Endothelial cell of umbilical vein (primary cell): ENCODE data around the gene LCA5L. TPM values are rescaled to one million over a fixed set of nuclear protein-coding genes. Genes with fewer than 3 reads are reported as not detected.

Source experiments
- BruUV-seq: library from RNA; stranded (reverse); fragments of 400-500 nt; replicated peaks from 2 replicates; lab custom pipeline; 2021; lab: Mats Ljungman, UMichigan
- CTCF ChIA-PET: fragments of 300-600, 350-600 bp; sonication (Branson Sonifier 250); formaldehyde crosslinking; loops from one replicate; lab custom pipeline; 2021; ENCODE audit warnings: antibody characterized with exemption, inconsistent platforms; lab: Charles Lee
- POLR2A ChIA-PET: fragments of 300-600, 350-600 bp; sonication (Branson Sonifier 250); formaldehyde crosslinking; loops from one replicate; lab custom pipeline; 2021; ENCODE audit warnings: antibody characterized with exemption, inconsistent platforms; lab: Charles Lee
- DNase-seq: peaks from one replicate; pipeline ENCODE4 v3.0.0-alpha.2; 2011; ENCODE audit warnings: low read depth, low spot score
- FAIRE-seq: peaks from 2 replicates; lab custom pipeline; 2011; peaks lifted over from hg19 to GRCh38; lab: Jason Lieb, UNC
- H2AFZ ChIP-seq: 2 replicates; pipeline ENCODE4 v1.6.0; 2012; ENCODE audit warnings: low read depth, low read length, control low read depth, inconsistent platforms
- H3K27ac ChIP-seq: 2 replicates; pipeline ENCODE4 v1.5.1; 2011; ENCODE audit warnings: low read depth, mild to moderate bottlenecking, control low read depth, low read length, moderate library complexity; ENCODE audit not compliant: insufficient read depth
- H3K27me3 ChIP-seq, 2 experiments: 2 replicates each; pipeline versions ENCODE4 v1.6.0 to v1.6.1; 2011; ENCODE audit warnings: low read length in 2 of 2, mixed read lengths in 1 of 2; ENCODE audit not compliant: control insufficient read depth in 2 of 2, insufficient read depth in 2 of 2
- H3K36me3 ChIP-seq, 2 experiments: 2 replicates in 1 of 2; 3 replicates in 1 of 2; pipeline ENCODE4 v1.5.1; 2011; ENCODE audit warnings: low read length in 2 of 2, mild to moderate bottlenecking in 1 of 2, moderate library complexity in 1 of 2; ENCODE audit not compliant: control insufficient read depth in 2 of 2, insufficient read depth in 2 of 2; ENCODE audit errors: extremely low read depth in 1 of 2
- H3K4me1 ChIP-seq: 3 replicates; pipeline ENCODE4 v1.5.1; 2011; ENCODE audit warnings: mild to moderate bottlenecking, low read length; ENCODE audit not compliant: control insufficient read depth, insufficient read depth; ENCODE audit errors: extremely low read depth
- H3K4me2 ChIP-seq: 2 replicates; pipeline ENCODE4 v1.6.1; 2011; ENCODE audit warnings: low read length, control low read depth, mixed read lengths; ENCODE audit not compliant: insufficient read depth
- H3K4me3 ChIP-seq, 3 experiments: fragments of 200-600 bp in 1 of 3; sonication (generic), shearing (Covaris generic) in 1 of 3; replicated peaks in 1 of 3; 2 replicates each; pipeline ENCODE4 v1.5.1; 2011 to 2016; ENCODE audit warnings: control low read depth in 3 of 3, low read length in 3 of 3, mild to moderate bottlenecking in 2 of 3, inconsistent platforms in 1 of 3, low read depth in 1 of 3, moderate library complexity in 1 of 3; ENCODE audit not compliant: insufficient read depth in 1 of 3
- H3K79me2 ChIP-seq: 2 replicates; pipeline ENCODE4 v1.6.0; 2012; ENCODE audit warnings: low read length, inconsistent platforms; ENCODE audit not compliant: control insufficient read depth, insufficient read depth
- H3K9ac ChIP-seq: replicated peaks from 2 replicates; pipeline ENCODE3; 2011; ENCODE audit warnings: low read length, control low read depth; ENCODE audit not compliant: insufficient read depth; ENCODE audit errors: extremely low read depth
- H3K9me1 ChIP-seq: replicated peaks from 3 replicates; pipeline ENCODE4 v1.6.0; 2011; ENCODE audit warnings: mild to moderate bottlenecking, low read length; ENCODE audit not compliant: control insufficient read depth, insufficient read depth; ENCODE audit errors: extremely low read depth
- H3K9me3 ChIP-seq: replicated peaks from 2 replicates; pipeline ENCODE4 v1.5.1; 2012; ENCODE audit warnings: low read length, inconsistent platforms; ENCODE audit not compliant: control insufficient read depth, insufficient read depth
- H4K20me1 ChIP-seq: replicated peaks from 2 replicates; pipeline ENCODE3; 2011; ENCODE audit warnings: mild to moderate bottlenecking, low read length; ENCODE audit not compliant: control insufficient read depth, insufficient read depth; ENCODE audit errors: extremely low read depth
- EZH2 ChIP-seq: IDR thresholded peaks from 2 replicates; pipeline ENCODE4 v1.6.1; 2012; ENCODE audit warnings: borderline replicate concordance, low read depth, mild to moderate bottlenecking, moderate library complexity, low read length, inconsistent platforms; ENCODE audit not compliant: severe bottlenecking
- FOS ChIP-seq: IDR thresholded peaks from 2 replicates; pipeline ENCODE4 v1.6.1; 2011; ENCODE audit warnings: mild to moderate bottlenecking, low read length, moderate library complexity, borderline replicate concordance; ENCODE audit not compliant: insufficient read depth
- GATA2 ChIP-seq: IDR thresholded peaks from 2 replicates; pipeline ENCODE4 v1.7.0; 2011; ENCODE audit warnings: low read depth, mild to moderate bottlenecking, moderate library complexity, mixed read lengths, low read length; ENCODE audit not compliant: insufficient read length, insufficient read depth
- JUN ChIP-seq: IDR thresholded peaks from 2 replicates; pipeline ENCODE4 v1.6.1; 2011; ENCODE audit warnings: borderline replicate concordance, low read depth; ENCODE audit not compliant: insufficient read length, insufficient read depth
- MYC ChIP-seq: IDR thresholded peaks from one replicate; pipeline ENCODE4 v1.6.1; 2011; ENCODE audit warnings: mild to moderate bottlenecking, low read depth, low read length
- POLR2A ChIP-seq: IDR thresholded peaks from 2 replicates; pipeline ENCODE4 v1.6.1; 2012; ENCODE audit warnings: low read depth, mild to moderate bottlenecking, control low read depth, low read length
- POLR2AphosphoS5 ChIP-seq: IDR thresholded peaks from 2 replicates; pipeline ENCODE4 v1.6.1; 2012; ENCODE audit warnings: low read depth, mild to moderate bottlenecking, control low read depth, low read length, moderate library complexity; ENCODE audit not compliant: insufficient read depth
- dilution Hi-C: fragments of 300-500 bp; cut with MboI; formaldehyde crosslinking; loops from one replicate; pipeline ENCODE4 v1.15.0; 2019; ENCODE audit warnings: low sequenced_read_pairs; ENCODE audit not compliant: extremely low pct_ligation_motif_present
- intact Hi-C: fragments of 100-400 bp; cut with micrococcal nuclease; formaldehyde crosslinking; loops from one replicate; pipeline ENCODE4 v1.10.0; 2022
- polyA plus RNA-seq, 4 experiments: library from polyadenylated mRNA; depleted of rRNA in 3 of 4; stranded (reverse) in 3 of 4; unstranded in 1 of 4; fragments of >200 nt; gene quantifications; 2 replicates each; pipeline versions ENCODE4 v1.2.1 to v1.2.3, GENCODE V29; 2011 to 2012; ENCODE audit warnings: missing spikeins in 1 of 4
- total RNA-seq: library from RNA; stranded (reverse); gene quantifications from 2 replicates; pipeline ENCODE4 v1.2.3, GENCODE V29; 2021
- TF ChIP-seq, protein P1 (sequence below): IDR thresholded peaks from 2 replicates; pipeline ENCODE4 v1.6.1; 2011; ENCODE audit not compliant: insufficient read depth, insufficient read length
- TF ChIP-seq, protein P2 (sequence below), 2 donors: IDR thresholded peaks; 1 replicate in 1 of 2; 2 replicates in 1 of 2; pipeline ENCODE4 v1.5.1; 2011; ENCODE audit warnings: low read length in 2 of 2, mild to moderate bottlenecking in 2 of 2, moderate library complexity in 2 of 2, control low read depth in 1 of 2, inconsistent platforms in 1 of 2, low read depth in 1 of 2; ENCODE audit not compliant: insufficient read depth in 1 of 2; ENCODE audit errors: extremely low read depth in 1 of 2

Gene LCA5L
- total and polyA plus RNA-seq, 2 donors (not counting 3 experiments of a cell fraction or from before 2014, with no cell fraction given), result 0.26 to 1.0 TPM

DNA sequence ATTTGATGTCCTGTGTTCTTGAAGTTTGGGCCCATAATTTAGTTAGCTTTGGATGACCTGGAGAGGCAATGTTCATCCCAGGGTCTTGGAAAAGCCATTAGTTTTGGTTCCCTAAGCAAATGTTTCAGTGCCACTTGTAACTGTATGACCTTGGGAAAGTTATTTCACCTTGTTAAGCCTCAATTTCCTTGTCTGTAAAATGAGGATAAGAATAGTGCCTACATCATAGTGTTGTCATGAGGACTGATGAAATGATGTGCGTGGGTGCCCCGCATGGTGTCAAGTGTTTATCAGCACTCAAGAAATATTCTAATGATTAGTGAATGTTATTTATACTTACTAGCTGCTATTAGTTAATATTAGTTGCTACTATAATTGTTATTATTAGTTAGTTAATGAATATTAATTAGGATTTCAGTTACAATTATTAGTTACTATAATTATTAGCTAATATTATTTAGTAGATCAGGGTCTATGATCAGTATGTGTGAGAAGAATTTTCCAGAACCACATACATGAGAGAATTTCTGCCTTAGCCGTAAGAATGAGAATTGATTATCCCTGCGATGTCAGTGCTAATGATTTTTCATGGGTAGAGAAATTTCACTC lies 8.1 kb upstream of the LCA5L start:
- no peak overlapping the region for H2AFZ ChIP-seq
- no peaks in the 10 kb centered on the region for H3K9me3 ChIP-seq
- ChIA-PET CTCF (no interaction called here), POLR2A (no interaction called here)
- FAIRE-seq, result no peak
- no peaks in the 10 kb centered on the region for H3K36me3 ChIP-seq
- H4K20me1 ChIP-seq, result no peaks in the 10 kb centered on the region
- no peak for DNase-seq
- dilution Hi-C loops (no loop called here), intact Hi-C loops (no loop called here)
- no TSS peak for BruUV-seq
- H3K4me1 ChIP-seq, result no peaks in the 10 kb centered on the region
- no peak overlapping the region for H3K4me2 ChIP-seq
- no peak overlapping the region for H3K4me3 ChIP-seq
- H3K27me3 ChIP-seq, result peaks cover 3 to 7% of the 10 kb centered on the region in 2 experiments
- H3K9ac ChIP-seq, result no peak overlapping the region
- no peak overlapping the region for H3K27ac ChIP-seq
- H3K79me2 ChIP-seq, result no peaks in the 10 kb centered on the region
- TF ChIP-seq JUN (no peak), GATA2 (no peak), EZH2 (no peak), MYC (no peak), POLR2AphosphoS5 (no peak), FOS (no peak), POLR2A (no peak)
- TF ChIP-seq, protein P1, sequence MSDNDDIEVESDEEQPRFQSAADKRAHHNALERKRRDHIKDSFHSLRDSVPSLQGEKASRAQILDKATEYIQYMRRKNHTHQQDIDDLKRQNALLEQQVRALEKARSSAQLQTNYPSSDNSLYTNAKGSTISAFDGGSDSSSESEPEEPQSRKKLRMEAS, result no peak
- TF ChIP-seq, protein P2, sequence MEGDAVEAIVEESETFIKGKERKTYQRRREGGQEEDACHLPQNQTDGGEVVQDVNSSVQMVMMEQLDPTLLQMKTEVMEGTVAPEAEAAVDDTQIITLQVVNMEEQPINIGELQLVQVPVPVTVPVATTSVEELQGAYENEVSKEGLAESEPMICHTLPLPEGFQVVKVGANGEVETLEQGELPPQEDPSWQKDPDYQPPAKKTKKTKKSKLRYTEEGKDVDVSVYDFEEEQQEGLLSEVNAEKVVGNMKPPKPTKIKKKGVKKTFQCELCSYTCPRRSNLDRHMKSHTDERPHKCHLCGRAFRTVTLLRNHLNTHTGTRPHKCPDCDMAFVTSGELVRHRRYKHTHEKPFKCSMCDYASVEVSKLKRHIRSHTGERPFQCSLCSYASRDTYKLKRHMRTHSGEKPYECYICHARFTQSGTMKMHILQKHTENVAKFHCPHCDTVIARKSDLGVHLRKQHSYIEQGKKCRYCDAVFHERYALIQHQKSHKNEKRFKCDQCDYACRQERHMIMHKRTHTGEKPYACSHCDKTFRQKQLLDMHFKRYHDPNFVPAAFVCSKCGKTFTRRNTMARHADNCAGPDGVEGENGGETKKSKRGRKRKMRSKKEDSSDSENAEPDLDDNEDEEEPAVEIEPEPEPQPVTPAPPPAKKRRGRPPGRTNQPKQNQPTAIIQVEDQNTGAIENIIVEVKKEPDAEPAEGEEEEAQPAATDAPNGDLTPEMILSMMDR (IDR thresholded peaks at IDR 0.05; ENCODE audit: extremely low read depth in 1 of 2, insufficient read depth in 1 of 2, low read depth in 1 of 2, low read length in 2 of 2), result no peak
- H3K9me1 ChIP-seq, result no peaks in the 10 kb centered on the region
